Measurements from ENCODE around the gene HOGA1. TPM values are rescaled to one million over a fixed set of nuclear protein-coding genes. Genes with fewer than 3 reads are reported as not detected.

HOGA1 gene
- total RNA-seq, 1 experiment from 2014 or later, result not detected

DNA sequence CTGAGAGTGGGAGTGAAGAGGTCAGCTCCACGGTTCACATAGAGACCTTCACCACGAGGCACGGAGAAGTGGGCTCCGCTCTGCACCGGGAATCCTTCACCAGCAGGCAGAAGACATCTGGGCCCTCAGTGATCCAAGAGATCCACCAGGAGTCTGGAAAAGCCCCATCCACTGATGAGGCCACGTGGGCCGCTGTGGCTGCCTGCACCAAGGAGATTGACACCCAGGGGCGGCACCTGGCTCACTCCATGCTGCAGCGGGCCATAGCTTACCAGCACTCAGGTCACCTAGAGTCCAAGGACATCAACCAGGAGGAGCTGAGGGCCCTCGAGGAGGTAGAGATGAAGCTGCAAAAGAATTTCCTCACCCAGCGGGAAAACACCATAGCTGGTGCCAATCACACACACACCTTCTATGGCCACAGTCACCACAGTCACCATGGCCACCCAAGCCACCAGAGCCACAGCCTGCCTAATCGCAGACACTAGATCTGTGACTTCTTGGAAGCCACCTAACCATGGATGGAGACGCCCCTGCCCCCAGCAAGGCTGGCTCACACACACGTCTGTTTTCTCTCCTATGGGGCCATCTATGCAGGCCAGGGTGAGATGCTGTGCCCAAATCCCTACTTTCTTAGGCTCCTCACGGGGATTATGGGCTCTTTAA, 6.0 kb downstream of the HOGA1 start:
- POLR2A ChIA-PET (ENCODE audit: low non-redundant PET), result no interaction called here
- CTCF ChIA-PET, result no interaction called here
- intact Hi-C loops (cut with micrococcal nuclease; ENCODE audit: unreplicated experiment), result no loop called here

DNA sequence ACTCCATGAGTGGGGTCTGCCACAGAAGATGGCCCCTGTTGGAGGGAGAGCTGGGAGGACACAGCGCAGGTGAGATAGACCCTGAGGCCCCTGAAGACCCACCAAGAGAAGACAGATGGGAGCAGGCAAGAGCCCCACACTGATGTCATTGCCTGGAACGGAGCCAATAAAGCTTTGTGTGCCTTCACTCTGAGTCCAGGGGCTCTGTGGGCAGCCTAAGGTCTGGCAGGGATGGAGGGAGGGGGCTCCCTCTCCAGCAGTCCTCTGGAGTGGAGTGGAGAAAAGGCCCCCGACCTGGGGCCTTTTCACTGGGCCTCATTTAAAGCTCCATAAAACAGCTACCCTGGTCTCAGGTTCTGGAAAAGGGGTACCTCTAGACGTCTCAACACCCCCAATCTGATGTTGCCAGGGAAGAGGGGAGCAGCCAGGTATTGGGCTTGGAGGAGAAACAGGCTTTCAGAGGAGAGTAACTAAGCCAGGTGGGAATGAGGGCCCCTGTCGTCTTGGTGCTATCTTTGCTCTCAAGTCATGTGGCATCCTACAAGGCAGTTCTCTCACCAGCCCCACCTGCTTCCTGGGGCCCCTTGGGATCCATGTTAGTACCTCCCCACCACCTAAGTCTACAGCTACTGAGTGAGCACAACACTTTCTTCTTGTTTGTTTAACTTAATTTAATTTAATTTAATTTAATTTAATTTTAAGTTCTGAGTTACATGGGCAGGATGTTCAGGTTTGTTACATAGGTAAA, 6.7 kb downstream of the HOGA1 start:
- H3K4me1 ChIP-seq (ENCODE audit: insufficient read depth, low read length, poor library complexity, severe bottlenecking), result no peaks in the 10 kb centered on the region
- H3K9me3 ChIP-seq (ENCODE audit: low read depth, low read length, poor library complexity, severe bottlenecking), result no peaks in the 10 kb centered on the region
- POLR2A ChIA-PET (ENCODE audit: low non-redundant PET), result no interaction called here
- CTCF ChIA-PET, result no interaction called here
- H3K27me3 ChIP-seq (replicated peaks; ENCODE audit: insufficient read depth, low read depth, low read length, poor library complexity), result no peaks in the 10 kb centered on the region
- intact Hi-C loops (cut with micrococcal nuclease; ENCODE audit: unreplicated experiment), result no loop called here
- BruUV-seq (replicated peaks), result no TSS peak
- H3K4me3 ChIP-seq (ENCODE audit: low read depth, low read length, poor library complexity, severe bottlenecking), result no peak overlapping the region
- H3K27ac ChIP-seq (ENCODE audit: low read depth, low read length, poor library complexity, severe bottlenecking), result no peak overlapping the region
- DNase-seq (ENCODE audit: low spot score), result no peak
- H3K36me3 ChIP-seq (ENCODE audit: insufficient read depth, low read length, poor library complexity, severe bottlenecking), result no peaks in the 10 kb centered on the region
- TF ChIP-seq EZH2 (IDR thresholded peaks at IDR 0.05; ENCODE audit: borderline replicate concordance, low read depth, low read length, poor library complexity, severe bottlenecking), result no peak
- TF ChIP-seq, protein P1, sequence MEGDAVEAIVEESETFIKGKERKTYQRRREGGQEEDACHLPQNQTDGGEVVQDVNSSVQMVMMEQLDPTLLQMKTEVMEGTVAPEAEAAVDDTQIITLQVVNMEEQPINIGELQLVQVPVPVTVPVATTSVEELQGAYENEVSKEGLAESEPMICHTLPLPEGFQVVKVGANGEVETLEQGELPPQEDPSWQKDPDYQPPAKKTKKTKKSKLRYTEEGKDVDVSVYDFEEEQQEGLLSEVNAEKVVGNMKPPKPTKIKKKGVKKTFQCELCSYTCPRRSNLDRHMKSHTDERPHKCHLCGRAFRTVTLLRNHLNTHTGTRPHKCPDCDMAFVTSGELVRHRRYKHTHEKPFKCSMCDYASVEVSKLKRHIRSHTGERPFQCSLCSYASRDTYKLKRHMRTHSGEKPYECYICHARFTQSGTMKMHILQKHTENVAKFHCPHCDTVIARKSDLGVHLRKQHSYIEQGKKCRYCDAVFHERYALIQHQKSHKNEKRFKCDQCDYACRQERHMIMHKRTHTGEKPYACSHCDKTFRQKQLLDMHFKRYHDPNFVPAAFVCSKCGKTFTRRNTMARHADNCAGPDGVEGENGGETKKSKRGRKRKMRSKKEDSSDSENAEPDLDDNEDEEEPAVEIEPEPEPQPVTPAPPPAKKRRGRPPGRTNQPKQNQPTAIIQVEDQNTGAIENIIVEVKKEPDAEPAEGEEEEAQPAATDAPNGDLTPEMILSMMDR (conservative IDR thresholded peaks at IDR 0.05; ENCODE audit: low read depth, low read length), result no peak

More for the DNA sequence above, 6.0 kb downstream of the HOGA1 start:
- H3K27ac ChIP-seq (ENCODE audit: low read depth, low read length, poor library complexity, severe bottlenecking), result no peak overlapping the region
- no peaks in the 10 kb centered on the region for H3K9me3 ChIP-seq (ENCODE audit: low read depth, low read length, poor library complexity, severe bottlenecking)
- no peak for TF ChIP-seq EZH2 (IDR thresholded peaks at IDR 0.05; ENCODE audit: borderline replicate concordance, low read depth, low read length, poor library complexity, severe bottlenecking)
- TF ChIP-seq, protein P1 (conservative IDR thresholded peaks at IDR 0.05; ENCODE audit: low read depth, low read length), result no peak
- DNase-seq (ENCODE audit: low spot score), result no peak
- no peak overlapping the region for H3K4me3 ChIP-seq (ENCODE audit: low read depth, low read length, poor library complexity, severe bottlenecking)
- BruUV-seq (replicated peaks), result no TSS peak
- no peaks in the 10 kb centered on the region for H3K27me3 ChIP-seq (replicated peaks; ENCODE audit: insufficient read depth, low read depth, low read length, poor library complexity)
- no peaks in the 10 kb centered on the region for H3K4me1 ChIP-seq (ENCODE audit: insufficient read depth, low read length, poor library complexity, severe bottlenecking)
- no peaks in the 10 kb centered on the region for H3K36me3 ChIP-seq (ENCODE audit: insufficient read depth, low read length, poor library complexity, severe bottlenecking)

DNA sequence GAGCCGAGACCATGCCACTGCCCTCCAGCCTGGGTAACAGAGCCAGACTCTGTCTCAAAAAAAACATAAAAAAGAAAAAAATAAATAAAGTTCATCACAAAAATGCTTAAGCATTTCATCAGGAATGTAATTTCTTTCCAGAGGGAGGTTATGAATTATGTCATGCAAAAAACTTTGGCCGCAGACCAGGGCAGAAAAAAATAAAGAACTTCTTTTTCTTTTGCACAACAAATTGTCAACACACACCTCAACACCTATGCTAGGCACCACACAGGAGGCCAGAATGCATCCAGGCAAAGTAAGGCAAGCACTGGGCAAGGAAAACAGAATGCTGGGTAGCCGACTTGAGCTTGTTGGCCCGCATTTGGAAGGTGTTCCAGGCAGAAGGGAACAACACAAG, 9.2 kb downstream of the HOGA1 start:
- Histone ChIP-seq H3K4me3 (ENCODE audit: low read depth, low read length, poor library complexity, severe bottlenecking) (no peak overlapping the region), H3K27me3 (replicated peaks; ENCODE audit: insufficient read depth, low read depth, low read length, poor library complexity) (no peaks in the 10 kb centered on the region), H3K27ac (ENCODE audit: low read depth, low read length, poor library complexity, severe bottlenecking) (no peak overlapping the region), H3K4me1 (ENCODE audit: insufficient read depth, low read length, poor library complexity, severe bottlenecking) (no peaks in the 10 kb centered on the region), H3K9me3 (ENCODE audit: low read depth, low read length, poor library complexity, severe bottlenecking) (no peaks in the 10 kb centered on the region), H3K36me3 (ENCODE audit: insufficient read depth, low read length, poor library complexity, severe bottlenecking) (no peaks in the 10 kb centered on the region)
- ChIA-PET POLR2A (ENCODE audit: low non-redundant PET) (no interaction called here), CTCF (no interaction called here)
- intact Hi-C loops (cut with micrococcal nuclease; ENCODE audit: unreplicated experiment), result no loop called here
- TF ChIP-seq, protein P1 (conservative IDR thresholded peaks at IDR 0.05; ENCODE audit: low read depth, low read length), result no peak
- TF ChIP-seq EZH2 (IDR thresholded peaks at IDR 0.05; ENCODE audit: borderline replicate concordance, low read depth, low read length, poor library complexity, severe bottlenecking), result no peak
- no TSS peak for BruUV-seq (replicated peaks)
- DNase-seq (ENCODE audit: low spot score), result no peak

All from A673 (cell line).